GM12872 (cell line): Measurements from ENCODE around the gene SLAMF7.

Experiments
- CTCF ChIP-seq: IDR thresholded peaks from 3 replicates; pipeline ENCODE4 v1.5.1; 2011; ENCODE audit warnings: low read depth, mild to moderate bottlenecking, low read length, moderate library complexity; ENCODE audit not compliant: insufficient read depth

The SLAMF7 gene

DNA sequence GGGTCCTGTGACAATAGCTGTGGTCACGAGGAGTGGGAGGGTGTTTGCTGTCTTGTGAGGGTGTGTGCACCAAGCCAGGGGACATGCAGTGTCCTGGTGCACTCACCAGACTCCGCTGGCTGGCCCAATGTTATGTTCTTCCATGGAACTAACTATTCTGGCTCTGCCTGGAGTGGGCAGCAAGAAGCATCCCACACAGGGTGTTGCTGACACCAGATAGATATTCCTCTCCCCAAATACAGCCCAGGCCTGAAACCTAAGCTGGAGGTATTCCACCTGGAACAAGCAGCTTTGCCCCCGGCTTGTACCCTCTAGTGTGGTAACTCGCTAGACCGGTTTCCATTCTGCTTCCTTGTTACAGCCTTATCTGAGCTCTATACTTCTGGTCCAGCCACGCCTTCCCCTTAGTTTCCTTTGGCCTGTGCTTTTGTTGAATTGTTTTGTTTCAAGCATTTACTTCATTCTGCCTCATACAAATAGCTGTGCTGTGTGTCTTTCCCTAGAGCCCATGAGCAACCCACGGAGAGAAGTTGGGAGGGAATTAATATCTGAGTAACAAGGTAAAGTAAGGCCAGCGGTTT is 42.2 kb downstream of the SLAMF7 start:
- no peak for TF ChIP-seq CTCF

- TF ChIP-seq CTCF = no peak
Measured at GRCh38 chr1:160781914-160782689, 43.1 kb downstream of the SLAMF7 start.

GRCh38 chr1:160789051-160789701 is 50.1 kb downstream of the SLAMF7 start:
- no peak for TF ChIP-seq CTCF

DNA sequence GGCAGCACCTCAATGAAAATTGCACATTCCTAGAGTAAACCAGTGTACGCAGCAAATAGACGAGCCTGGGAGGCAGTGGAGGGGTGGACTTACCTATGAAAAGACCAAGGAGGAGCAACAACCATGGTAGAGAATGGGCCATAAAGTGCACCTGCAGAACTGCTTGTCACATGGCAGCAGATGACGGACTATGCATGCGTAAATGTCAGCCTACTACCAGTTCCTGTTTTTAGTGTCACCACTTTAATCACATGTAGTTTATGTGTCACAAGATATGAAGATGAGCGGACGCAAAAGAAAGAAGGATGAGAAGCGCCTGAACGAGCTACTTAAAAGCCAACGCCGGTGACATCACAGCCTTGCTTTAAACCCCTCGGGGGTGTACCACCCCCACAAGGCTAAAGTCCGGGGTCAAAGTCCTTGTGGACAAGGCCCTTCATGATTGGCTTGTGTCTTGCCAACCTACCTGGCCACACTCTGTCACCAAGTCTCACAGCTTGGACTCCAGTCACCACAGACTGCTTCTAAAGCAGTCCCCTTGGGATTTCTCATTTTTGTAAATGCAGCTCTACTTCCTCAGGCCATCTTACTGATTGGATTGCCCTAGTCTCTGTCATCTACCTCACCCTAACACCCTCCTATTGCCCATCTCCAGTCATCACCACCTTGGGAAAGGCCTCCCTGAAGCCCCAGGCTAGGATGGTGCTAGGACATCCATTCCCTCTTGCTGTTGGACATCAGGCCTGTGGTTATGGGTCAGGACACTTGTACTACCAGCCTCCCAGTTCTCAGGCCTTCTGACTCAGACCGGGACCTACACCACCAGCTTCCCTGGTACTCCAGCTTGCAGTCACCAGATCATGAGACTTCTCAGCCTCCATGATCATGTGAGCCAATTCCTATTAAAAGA is 50.9 kb downstream of the SLAMF7 start:
- no peak for TF ChIP-seq CTCF

DNA sequence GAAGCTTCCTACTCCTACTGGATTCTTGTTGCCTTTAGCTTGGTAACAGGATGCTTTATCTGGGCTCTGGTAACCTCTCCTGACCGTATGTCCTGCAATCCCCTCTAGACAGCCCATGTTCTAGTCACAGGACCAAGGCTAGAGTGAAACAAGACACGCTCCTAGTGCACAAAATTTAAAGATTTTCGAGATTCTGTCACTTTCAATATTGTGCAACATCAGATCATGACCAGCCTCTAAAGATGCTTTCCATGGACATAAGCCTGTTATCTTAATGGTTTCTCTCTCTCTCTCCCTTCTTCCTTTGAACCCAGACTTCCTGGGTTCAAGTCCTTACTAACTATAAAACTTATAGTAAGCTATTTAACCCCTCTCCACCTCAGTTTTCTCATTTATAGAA is 55.3 kb downstream of the SLAMF7 start:
- TF ChIP-seq CTCF = no peak

- no peak for TF ChIP-seq CTCF
Measured at GRCh38 chr1:160795951-160796383, 56.9 kb downstream of the SLAMF7 start, which contains the start of gene LY9. LY9 (plus strand) TSS chr1:160796174; CDS start chr1:160796188, 14 bp downstream.
